H1 (cell line): ENCODE measurements around the gene RNF212. TPM values are rescaled to one million over a fixed set of nuclear protein-coding genes. Genes with fewer than 3 reads are reported as not detected.

ENCODE experiments used
- CEBPB ChIP-seq: IDR thresholded peaks from 2 replicates; pipeline ENCODE4 v1.6.1; 2012; ENCODE audit warnings: low read depth, low read length
- FOSL1 ChIP-seq: IDR thresholded peaks from 2 replicates; pipeline ENCODE4 v1.6.1; 2011; ENCODE audit warnings: mild to moderate bottlenecking, low read depth, low read length, moderate library complexity; ENCODE audit not compliant: insufficient read depth
- SUZ12 ChIP-seq: fragments of 200-600 bp; sonication (generic); IDR thresholded peaks from 2 replicates; pipeline ENCODE4 v1.6.1; 2012; ENCODE audit warnings: mild to moderate bottlenecking, inconsistent platforms, low read length, moderate library complexity, mixed read lengths
- polyA plus RNA-seq, 7 experiments: library from polyadenylated mRNA; depleted of rRNA in 3 of 7; stranded (reverse) in 5 of 7; unstranded in 2 of 7; fragments of >200 nt in 5 of 7; fragments of 200-250 nt in 2 of 7; gene quantifications; 1 replicate in 5 of 7; 2 replicates in 1 of 7; 4 replicates in 1 of 7; pipeline versions ENCODE4 v1.2.1 to v1.2.3, GENCODE V29; 2011 to 2013; ENCODE audit warnings: missing spikeins in 2 of 7, mixed read lengths in 2 of 7
- total RNA-seq: library from RNA; stranded (reverse); fragmentation: NEBNext Ultra II Directional; extraction: Animal tissue kit (Norgen Biotek cat#: 25700); gene quantifications from 2 replicates; pipeline ENCODE4 v1.2.1, GENCODE V29; 2021
- TF ChIP-seq, protein P1 (sequence below): IDR thresholded peaks from 2 replicates; pipeline ENCODE4 v1.6.1; 2012; ENCODE audit warnings: inconsistent platforms
- TF ChIP-seq, protein P2 (sequence below): IDR thresholded peaks from 2 replicates; pipeline ENCODE4 v1.6.1; 2012; ENCODE audit warnings: inconsistent platforms
- TF ChIP-seq, protein P3 (sequence below): fragments of 300-600 bp; sonication (generic); IDR thresholded peaks from 2 replicates; pipeline ENCODE4 v1.7.1; 2012; ENCODE audit warnings: low read length, moderate library complexity, mild to moderate bottlenecking, inconsistent platforms; ENCODE audit not compliant: insufficient replicate concordance

The RNF212 gene
- total and polyA plus RNA-seq, 2 of the 8 experiments (the other 6 are each of a cell fraction or from before 2014, with no cell fraction given) = 3.4 to 5.4 TPM

DNA sequence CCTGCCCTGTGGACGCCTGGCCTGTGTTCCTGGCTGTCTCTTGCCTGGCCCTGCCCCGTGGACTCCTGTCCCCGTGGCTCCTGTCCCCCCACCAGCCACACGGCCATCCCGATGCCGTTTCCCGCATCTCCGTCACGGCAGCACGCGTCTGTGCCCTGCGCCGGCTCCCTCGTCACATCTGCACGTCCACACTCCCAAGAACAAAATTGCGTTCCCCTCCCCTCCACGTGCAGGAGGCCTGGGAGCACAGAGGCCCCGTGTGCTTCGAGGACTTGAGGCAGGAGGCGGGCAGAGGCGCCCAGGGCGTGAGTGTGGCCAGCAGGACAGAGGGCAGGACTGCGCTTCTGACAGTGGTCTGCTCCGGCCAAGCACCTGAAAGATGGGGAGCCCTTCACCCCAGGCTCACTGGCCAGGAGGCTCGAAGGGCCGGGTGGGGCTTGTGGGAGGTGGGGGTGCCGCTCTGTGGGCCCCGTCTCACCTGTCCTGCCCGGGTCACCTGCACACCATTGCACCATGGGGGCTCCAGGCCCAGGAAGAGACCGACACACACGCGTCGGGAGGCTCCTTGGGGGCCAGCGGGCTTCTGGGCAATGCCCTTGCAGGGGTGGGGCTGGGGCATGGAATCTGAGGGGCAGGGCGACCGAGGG is 84.7 kb downstream of the RNF212 start (continued):
- TF ChIP-seq, protein P1, sequence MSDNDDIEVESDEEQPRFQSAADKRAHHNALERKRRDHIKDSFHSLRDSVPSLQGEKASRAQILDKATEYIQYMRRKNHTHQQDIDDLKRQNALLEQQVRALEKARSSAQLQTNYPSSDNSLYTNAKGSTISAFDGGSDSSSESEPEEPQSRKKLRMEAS = peak; percentile 73
- no peak for TF ChIP-seq FOSL1
- TF ChIP-seq, protein P2, sequence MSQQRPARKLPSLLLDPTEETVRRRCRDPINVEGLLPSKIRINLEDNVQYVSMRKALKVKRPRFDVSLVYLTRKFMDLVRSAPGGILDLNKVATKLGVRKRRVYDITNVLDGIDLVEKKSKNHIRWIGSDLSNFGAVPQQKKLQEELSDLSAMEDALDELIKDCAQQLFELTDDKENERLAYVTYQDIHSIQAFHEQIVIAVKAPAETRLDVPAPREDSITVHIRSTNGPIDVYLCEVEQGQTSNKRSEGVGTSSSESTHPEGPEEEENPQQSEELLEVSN = peak; percentile 86
- no peak for TF ChIP-seq CEBPB
- TF ChIP-seq SUZ12 = no peak
- TF ChIP-seq, protein P3, sequence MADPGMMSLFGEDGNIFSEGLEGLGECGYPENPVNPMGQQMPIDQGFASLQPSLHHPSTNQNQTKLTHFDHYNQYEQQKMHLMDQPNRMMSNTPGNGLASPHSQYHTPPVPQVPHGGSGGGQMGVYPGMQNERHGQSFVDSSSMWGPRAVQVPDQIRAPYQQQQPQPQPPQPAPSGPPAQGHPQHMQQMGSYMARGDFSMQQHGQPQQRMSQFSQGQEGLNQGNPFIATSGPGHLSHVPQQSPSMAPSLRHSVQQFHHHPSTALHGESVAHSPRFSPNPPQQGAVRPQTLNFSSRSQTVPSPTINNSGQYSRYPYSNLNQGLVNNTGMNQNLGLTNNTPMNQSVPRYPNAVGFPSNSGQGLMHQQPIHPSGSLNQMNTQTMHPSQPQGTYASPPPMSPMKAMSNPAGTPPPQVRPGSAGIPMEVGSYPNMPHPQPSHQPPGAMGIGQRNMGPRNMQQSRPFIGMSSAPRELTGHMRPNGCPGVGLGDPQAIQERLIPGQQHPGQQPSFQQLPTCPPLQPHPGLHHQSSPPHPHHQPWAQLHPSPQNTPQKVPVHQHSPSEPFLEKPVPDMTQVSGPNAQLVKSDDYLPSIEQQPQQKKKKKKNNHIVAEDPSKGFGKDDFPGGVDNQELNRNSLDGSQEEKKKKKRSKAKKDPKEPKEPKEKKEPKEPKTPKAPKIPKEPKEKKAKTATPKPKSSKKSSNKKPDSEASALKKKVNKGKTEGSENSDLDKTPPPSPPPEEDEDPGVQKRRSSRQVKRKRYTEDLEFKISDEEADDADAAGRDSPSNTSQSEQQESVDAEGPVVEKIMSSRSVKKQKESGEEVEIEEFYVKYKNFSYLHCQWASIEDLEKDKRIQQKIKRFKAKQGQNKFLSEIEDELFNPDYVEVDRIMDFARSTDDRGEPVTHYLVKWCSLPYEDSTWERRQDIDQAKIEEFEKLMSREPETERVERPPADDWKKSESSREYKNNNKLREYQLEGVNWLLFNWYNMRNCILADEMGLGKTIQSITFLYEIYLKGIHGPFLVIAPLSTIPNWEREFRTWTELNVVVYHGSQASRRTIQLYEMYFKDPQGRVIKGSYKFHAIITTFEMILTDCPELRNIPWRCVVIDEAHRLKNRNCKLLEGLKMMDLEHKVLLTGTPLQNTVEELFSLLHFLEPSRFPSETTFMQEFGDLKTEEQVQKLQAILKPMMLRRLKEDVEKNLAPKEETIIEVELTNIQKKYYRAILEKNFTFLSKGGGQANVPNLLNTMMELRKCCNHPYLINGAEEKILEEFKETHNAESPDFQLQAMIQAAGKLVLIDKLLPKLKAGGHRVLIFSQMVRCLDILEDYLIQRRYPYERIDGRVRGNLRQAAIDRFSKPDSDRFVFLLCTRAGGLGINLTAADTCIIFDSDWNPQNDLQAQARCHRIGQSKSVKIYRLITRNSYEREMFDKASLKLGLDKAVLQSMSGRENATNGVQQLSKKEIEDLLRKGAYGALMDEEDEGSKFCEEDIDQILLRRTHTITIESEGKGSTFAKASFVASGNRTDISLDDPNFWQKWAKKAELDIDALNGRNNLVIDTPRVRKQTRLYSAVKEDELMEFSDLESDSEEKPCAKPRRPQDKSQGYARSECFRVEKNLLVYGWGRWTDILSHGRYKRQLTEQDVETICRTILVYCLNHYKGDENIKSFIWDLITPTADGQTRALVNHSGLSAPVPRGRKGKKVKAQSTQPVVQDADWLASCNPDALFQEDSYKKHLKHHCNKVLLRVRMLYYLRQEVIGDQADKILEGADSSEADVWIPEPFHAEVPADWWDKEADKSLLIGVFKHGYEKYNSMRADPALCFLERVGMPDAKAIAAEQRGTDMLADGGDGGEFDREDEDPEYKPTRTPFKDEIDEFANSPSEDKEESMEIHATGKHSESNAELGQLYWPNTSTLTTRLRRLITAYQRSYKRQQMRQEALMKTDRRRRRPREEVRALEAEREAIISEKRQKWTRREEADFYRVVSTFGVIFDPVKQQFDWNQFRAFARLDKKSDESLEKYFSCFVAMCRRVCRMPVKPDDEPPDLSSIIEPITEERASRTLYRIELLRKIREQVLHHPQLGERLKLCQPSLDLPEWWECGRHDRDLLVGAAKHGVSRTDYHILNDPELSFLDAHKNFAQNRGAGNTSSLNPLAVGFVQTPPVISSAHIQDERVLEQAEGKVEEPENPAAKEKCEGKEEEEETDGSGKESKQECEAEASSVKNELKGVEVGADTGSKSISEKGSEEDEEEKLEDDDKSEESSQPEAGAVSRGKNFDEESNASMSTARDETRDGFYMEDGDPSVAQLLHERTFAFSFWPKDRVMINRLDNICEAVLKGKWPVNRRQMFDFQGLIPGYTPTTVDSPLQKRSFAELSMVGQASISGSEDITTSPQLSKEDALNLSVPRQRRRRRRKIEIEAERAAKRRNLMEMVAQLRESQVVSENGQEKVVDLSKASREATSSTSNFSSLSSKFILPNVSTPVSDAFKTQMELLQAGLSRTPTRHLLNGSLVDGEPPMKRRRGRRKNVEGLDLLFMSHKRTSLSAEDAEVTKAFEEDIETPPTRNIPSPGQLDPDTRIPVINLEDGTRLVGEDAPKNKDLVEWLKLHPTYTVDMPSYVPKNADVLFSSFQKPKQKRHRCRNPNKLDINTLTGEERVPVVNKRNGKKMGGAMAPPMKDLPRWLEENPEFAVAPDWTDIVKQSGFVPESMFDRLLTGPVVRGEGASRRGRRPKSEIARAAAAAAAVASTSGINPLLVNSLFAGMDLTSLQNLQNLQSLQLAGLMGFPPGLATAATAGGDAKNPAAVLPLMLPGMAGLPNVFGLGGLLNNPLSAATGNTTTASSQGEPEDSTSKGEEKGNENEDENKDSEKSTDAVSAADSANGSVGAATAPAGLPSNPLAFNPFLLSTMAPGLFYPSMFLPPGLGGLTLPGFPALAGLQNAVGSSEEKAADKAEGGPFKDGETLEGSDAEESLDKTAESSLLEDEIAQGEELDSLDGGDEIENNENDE = no peak
- TF ChIP-seq, all 59 proteins: peak for 2
